GM18499 (cell line): Measurements from ENCODE around the gene TP73.
"Not testable (repeated sequence)": the region's sequence is repeated elsewhere in the genome, so short reads cannot be mapped to it uniquely, and the experiment has no call there.

Experiments
- ATAC-seq: cut with Tn5 transposase; IDR thresholded peaks from one replicate; pipeline ENCODE4 v1.9.1; 2021; ENCODE audit warnings: moderate number of reproducible peaks; ENCODE audit not compliant: insufficient read depth, unreplicated experiment

Gene TP73

DNA sequence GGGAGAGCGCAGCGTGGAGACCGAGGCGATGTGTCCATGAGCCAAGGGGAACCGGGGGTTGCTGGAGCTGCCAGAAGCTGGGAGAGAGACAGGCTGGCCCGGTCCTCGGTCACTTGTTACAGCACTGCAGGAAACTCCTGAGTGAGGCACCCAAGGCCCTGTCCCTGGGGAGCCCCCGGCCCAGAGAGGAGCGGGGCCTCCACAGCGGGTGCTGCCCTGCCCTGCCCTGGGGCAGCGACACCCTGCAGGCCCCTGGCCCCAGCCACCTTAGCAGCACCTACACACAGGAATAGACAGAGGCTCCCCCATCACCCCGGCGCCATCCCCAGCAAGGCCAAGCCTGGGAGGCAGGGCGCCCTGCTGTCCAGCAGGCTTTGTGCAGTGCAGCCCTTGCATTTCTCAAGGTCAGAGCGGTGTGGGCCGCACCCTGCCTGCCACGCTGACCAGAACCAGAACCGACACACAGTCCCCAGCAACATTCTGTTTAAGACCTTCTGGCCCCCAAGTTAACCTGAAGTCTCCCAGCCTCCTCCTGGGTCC, 34.4 kb upstream of the TP73 start:
- no peak for ATAC-seq

- no peak for ATAC-seq
These were observed 33.8 kb upstream of the TP73 start for GRCh38 chr1:3618531-3618880.

GRCh38 chr1:3618881-3619671, 33.2 kb upstream of the TP73 start:
- ATAC-seq: no peak

DNA sequence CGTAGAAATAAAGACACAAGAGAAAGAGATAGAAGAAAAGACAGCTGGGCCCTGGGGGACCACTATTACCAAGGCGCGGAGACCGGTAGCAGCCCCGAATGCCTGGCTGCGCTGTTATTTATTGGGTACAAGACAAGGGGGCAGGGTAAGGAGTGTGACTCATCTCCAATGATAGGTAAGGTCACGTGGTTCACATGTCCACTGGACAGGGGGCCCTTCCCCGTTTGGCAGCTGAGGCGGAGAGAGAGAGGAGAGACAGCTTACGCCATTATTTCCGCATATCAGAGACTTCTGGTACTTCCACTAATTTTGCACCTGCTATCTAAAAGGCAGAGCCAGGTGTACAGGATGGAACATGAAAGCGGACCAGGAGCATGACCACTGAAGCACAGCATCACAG, 31.6 kb upstream of the TP73 start:
- no peak for ATAC-seq

GRCh38 chr1:3621151-3621671, 31.1 kb upstream of the TP73 start:
- ATAC-seq: not testable (repeated sequence)

DNA sequence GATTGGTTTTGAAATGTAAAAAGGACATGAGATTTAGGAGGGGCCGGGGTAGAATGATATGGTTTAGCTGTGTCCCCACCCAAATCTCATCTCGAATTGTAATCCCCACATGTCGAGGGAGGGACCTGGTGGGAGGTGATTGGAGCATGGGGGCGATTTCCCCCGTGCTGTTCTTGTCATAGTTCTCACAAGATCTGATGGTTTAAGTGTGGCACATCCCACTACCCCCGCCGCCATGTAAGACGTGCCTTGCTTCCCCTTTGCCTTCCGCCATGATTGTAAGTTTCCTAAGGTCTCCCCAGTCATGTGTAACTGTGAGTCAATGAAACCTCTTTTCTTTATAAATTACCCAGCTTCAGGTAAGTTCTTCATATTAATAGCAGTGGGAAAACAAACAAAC, 30.2 kb upstream of the TP73 start:
- not testable (repeated sequence) for ATAC-seq

DNA sequence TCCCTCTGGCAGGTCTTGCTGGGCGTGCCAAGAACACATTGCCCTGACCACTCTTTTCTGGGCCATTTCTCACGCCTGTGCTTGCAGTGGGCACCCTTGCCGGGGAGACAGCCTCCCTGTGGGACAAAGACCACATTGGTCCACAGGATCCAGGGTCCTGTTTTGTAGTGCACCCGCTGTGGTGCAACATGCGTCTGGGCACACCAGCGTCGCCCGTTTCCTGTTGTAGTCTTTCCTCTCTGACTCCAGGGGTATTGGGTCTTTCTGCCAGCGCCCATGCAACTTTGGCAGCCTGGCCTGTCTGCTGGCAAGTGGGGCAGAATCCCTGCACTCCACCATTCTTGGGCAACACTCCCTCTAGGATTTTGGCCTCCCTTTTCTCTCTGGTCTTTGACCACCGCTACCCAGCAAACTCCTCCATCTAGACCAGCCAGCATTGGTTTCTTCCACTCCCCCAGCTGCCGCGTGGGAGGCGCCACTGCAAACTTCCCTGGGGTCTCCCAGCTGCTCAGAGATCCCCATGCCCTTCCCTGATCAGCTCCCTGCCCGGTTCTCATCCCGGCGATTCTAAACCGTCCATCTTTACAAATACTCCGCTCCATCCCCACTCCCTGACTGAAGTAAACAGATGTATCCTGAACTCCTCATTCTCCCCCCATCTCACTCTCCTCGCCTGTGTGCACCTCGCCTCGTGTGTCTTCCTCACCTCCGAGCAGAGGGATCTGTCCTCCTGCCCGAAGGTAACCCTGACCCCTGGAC, 28.7 kb upstream of the TP73 start:
- no peak for ATAC-seq

GRCh38 chr1:3624200-3625136, 27.8 kb upstream of the TP73 start, which contains the start of gene TPRG1L:
Gene TPRG1L, plus strand, starts transcription at chr1:3625015. Its CDS starts 58 bp downstream, at chr1:3625073.
- no peak for ATAC-seq

DNA sequence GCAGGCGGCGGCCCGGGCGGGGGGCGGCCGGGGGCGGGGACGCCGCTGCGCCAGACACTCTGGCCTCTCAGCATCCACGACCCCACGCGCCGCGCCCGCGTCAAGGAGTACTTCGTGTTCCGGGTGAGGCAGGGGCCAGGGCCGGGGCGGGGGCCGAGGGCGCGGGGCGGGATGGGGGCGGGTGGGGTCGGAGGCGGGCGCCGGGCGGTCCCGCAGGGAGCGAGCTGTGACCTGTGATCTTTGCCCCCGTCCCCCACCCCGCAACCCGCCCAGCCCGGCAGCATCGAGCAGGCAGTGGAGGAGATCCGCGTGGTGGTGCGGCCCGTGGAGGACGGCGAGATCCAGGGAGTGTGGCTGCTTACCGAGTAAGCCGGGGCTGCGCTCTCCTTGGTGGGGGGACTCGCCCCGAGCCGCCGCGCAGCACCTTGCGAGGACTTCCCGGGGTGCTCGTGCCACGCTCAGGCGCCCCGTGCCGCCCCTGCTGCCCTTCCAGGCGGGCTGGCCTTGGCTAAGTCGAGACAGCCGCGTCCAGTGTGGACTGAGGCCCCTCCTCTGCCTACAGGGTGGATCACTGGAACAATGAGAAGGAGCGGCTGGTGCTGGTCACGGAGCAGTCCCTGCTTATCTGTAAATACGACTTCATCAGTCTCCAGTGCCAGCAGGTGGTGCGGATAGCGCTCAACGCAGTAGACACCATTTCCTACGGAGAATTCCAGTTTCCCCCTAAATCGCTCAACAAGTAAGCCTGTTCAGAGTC, 27.0 kb upstream of the TP73 start:
- no peak for ATAC-seq

- ATAC-seq: no peak
These were observed 26.3 kb upstream of the TP73 start for GRCh38 chr1:3626025-3626424.

DNA sequence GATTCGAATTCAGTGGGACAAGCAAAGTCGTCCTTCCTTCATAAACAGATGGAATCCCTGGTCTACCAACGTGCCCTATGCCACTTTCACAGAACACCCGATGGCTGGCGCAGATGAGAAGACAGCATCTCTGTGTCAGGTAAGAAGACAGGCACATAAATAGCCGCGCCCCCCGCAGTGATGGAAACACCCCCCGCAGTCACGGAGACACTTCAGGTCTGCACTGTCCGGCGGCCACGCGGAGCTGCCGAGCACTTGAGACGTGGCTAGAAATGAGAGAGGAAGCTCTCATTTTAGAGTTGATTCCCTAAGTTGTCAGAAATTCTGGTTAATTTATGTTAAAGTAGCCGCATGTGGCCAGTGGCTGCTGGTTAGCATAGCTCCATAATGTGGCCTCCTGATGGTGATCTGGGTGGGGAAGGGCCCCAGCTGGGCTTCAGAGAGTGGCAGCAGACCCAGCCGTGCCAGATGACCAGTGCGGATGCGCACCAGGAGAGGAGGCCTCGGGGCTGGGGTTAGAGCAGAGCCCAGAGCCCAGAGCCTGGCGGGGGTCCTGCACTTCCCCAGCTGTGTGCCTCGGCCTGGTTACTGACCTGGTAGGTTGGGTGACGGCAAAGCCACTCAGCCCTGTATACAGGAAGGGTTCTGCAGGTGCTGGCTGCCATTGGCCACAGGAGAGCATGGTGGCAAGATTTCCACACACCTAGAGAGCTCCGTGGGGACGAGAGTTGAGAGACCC, 24.6 kb upstream of the TP73 start:
- ATAC-seq: no peak

DNA sequence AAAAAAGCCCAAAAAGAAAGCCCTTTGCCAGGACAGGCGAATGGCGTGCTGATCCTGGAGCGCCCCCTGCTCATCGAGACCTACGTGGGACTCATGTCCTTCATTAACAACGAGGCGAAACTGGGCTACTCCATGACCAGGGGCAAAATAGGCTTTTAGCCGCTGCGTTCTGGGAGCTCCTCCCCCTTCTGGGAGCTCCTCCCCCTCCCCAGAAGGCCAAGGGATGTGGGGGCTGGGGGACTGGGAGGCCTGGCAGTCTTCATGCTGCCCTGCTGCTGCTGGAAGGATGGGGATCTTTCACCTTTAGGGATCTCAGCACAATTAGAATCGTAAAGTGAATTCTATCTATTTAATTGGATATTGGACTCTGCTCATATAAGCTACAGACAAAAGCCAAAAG, 23.9 kb upstream of the TP73 start:
- ATAC-seq: no peak

- ATAC-seq: no peak
These were observed 22.7 kb upstream of the TP73 start for GRCh38 chr1:3629561-3630160.

GRCh38 chr1:3630161-3630611, 22.1 kb upstream of the TP73 start:
- no peak for ATAC-seq

- no peak for ATAC-seq
These were observed 21.4 kb upstream of the TP73 start for GRCh38 chr1:3630914-3631313.

DNA sequence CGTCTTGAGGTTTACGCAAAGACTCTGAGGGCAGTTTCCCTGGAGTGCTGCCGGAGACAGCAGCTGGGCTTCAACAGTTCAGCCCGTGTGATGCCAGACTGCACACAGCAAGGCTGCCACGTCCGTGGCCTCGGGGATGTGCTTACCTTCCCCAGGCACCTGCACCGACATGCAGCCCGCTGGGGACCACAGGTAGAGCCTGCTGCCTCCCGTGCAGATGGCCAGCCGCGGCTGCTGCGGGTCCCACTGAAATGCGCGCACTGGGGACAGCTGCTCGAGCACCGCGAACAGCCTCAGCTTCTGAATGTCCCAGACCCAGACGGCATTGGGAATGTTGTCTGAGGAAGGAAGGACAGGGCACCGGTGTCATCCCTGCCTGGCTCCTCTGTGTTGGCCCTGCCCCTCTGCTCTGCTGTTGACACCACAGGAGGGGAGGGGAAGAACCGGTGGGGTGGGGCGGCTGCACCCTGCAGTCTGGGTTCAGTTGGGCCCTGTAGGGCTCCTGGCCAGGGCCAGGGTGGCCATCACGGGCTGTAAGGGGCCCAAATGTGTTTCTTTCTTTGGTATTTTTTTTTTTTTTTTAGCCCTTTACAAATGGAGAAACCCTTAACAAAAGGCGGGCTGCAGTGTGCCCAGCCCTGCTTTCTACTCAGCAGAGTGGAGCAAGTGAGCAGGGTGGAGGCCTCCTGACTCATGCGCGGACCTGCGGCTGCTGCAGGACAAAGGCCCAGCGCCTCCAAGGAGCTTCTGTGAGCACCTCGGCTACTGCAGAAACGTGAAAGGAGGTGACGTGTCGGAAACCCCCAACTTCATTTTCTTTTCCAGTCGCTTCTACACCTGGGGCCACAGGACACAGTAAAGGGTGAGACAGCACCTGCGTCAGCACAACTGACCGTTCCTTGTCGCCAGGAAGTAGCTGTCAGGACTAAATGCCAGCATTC, 20.7 kb upstream of the TP73 start:
- ATAC-seq: no peak

DNA sequence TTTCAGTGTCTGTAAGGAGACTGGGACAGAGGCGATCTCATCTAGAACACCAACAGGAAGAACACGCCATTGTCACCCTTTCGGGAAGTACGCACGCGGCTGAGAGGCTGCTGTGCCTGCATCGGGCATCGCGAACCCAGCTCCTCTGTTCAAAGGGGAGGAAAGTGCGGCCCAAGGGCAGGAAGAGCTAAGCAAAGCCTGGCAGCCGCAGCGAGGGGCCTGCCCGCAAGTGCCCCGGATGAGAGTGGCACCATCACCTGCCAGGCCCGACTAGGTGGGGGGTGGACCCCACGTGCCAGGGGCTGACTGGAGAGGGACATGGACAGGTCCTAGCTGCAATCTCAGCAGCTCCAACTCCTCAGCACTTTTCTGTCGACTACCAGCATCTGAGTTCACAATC, 20.0 kb upstream of the TP73 start:
- no peak for ATAC-seq
